OCI-M2 (cell line): Measurements from ENCODE around the gene CAMTA1.
A peak's percentile ranks its signal among the peaks of the same experiment; 100 is the strongest.

Source experiments
- DNase-seq: peaks from one replicate; lab custom pipeline; 2025; ENCODE audit not compliant: unreplicated experiment; lab: John Stamatoyannopoulos, UW

Gene CAMTA1

DNA sequence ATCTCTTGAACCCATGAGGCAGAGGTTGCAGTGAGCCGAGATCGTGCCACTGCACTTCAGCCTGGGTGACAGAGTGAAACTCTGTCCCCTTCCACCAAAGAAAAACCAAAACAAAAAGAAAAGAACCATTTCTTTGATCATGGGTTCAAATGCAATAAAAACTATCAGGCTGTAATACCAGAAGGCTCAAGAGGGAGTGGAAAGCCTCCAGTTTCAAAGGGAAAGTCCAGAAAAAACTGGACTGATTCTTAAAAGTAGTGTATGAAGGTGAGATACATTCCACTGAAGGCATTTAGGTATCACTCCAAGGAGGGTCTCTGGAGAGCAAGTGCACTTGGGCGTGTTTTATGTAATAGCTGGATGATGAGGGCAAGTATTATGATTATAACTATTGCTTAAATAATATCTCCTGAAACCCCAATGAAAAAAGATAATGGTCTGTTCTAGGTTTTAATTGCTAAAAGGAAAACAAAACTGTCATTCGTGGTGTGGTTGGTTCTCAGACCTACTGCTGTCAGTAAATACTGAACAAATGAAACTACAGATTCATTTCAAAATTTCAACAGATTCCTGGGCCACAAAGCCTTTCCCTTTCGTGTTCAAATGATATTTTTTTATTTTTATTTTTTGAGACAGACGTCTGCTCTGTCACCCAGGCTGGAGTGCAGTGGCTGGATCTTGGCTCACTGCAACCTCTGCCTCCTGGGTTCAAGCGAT lies 6.0 kb upstream of the CAMTA1 start:
- DNase-seq, result no peak

DNA sequence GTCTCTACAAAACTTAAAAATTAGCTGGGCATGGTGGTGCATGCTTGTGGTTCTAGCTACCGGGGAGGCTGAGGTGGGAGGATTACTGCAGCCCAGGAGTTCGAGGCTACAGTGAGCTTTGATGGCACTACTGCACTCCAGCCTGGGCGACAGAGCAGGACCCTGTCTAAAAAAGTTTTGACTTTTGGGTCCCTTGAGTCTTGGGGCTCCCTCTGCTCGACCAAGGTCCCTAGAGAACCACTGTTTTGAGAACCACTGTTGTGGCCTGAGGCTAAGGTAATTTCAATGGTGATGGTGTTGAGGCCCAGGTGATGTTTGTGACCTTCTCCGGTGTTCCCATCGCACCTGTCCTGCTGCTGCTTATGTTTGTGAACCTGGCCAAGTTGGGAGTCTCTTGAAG lies 3.1 kb upstream of the CAMTA1 start:
- DNase-seq, result no peak

DNA sequence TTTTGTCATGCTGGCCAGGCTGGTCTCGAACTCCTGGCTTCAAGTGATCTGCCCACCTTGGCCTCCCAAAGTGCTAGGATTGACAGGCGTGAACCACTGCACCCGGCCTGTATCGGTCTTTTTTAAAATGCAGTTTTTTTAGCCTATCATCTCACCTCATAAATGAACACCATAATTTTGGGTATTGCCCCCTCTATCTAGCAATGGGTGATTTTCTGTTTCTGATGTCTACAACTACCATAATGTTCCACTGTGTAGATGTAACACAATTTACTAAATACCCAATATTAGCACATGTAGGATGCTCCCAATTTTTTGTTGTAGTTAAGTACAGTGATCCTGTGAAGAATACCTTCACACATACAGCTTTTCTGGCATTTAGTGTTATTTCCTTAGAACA lies 2.0 kb upstream of the CAMTA1 start:
- DNase-seq, result no peak

DNA sequence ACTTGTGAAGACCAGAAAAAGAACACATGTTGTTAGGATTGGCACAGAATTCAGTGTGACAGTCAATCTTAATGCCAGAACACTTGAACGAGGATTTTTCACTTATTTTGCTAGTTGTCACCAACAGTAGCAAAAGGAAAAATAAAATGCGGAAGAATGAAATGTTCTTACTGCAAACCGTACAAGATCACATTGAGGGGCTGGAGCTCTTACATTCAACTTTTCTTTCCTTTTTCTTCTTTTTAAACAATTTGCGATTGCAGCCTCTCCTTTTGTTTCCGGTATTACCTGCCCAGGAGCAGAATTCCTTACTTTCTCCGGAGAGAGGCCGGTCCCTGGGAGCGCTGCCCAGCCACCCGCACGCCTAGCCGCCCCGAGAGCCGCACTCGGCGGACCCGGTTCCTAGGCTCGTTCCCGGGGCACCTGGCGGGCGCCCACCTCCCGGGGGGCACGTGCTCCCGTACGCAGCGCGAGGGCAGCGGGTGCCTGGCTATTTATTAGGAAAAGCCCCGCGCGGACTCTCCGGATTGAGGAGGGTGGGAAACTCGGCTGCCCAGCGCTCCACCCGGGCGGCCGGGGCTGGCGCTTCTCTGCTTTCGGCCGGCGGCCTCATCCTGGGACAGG lies 1.2 kb upstream of the CAMTA1 start:
- no peak for DNase-seq

DNA sequence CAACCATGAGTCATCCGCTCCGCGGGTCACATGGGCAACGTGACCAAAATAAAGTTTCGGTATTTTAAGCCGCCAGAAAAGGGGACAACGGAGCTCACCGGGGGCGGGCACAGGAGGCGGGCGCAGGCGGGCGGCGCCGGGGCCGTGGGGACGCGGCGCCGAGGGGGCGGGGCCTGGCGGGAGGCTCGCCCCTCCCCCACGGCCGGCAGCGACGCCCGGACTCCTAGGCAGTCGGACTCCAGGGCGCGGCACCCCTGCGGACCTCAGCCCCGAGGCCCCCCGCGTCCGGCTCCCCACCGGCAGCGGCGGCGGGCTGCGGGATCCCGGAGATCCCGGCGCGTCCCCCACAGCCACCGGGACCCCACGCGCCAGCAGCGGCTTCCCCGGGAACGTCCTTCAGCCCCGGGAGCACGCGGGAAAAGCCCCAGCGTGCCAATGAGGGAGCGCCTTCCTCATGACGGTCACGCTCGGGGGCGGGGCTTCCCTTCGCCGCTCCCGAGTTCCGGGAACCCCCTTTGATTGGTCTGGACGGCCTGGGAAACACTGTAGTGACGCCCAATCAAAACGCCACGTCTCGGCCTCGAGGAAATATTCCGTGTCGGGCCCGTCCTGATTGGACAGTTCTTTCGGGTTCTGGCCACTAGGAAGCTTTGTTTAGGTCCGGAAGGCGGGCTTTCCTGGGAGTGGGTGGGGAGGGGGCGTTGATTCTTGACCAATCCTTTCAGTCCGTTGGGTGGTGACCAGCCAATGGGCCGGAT lies 515 bp upstream of the CAMTA1 start:
- peak; percentile 95 for DNase-seq

DNA sequence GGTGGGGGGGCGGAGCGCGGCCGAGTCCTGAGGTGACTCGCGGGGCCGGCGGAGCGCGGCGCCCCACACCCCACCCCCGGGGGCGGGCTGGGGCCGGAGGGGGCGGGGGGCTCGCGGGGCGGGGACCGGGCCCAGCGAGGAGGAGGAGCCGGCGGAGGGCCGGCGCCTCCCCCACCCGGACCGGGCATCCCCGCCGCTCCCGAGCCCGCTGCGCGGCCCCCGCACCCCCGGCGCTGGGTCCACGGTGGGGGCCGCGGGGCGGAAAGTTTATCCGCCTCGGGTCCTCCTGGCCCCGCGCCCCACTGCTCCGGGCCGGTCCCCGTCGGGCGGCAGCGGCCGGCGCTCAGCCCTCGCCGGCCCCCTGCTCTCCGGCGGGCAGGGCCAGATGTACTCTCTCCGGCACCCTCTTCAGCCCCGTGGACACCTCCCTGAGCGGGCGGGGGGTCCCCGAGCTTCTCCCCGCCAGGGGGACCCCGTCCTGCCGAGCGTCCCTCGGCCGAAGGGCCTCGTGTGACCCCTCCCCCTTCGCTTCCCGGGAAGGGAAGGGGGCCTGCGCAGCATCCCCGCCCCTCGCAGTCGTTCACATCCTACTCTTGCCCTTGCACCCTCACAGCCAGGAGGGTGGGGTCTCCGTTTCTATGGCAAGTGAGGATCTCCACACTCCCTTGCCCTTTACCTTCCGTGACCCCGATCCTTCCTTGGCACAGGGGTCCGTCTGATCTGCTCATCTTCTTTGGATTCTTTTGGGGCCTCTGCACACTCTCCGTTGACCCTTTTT lies 663 bp downstream of the CAMTA1 start:
- no peak for DNase-seq

DNA sequence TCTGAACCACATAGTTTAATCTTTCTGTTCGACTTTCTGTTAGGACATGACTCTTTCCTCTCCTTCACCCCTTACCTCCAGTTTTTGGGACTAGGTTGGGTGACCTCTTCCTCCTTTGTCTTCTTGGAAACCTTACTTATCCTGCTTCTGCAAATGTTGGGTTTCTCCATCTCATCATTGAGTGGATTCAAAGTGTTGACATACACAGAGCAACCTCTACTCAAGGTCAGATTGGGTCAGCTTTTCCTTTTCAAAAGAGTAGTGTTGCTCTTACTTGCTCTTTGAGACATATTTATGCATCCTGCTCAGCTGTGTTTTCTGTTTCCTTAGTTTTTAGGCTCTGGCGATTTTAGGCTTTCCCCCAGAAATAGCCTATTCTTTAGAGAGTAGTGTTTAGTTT lies 3.7 kb downstream of the CAMTA1 start:
- DNase-seq, result no peak

DNA sequence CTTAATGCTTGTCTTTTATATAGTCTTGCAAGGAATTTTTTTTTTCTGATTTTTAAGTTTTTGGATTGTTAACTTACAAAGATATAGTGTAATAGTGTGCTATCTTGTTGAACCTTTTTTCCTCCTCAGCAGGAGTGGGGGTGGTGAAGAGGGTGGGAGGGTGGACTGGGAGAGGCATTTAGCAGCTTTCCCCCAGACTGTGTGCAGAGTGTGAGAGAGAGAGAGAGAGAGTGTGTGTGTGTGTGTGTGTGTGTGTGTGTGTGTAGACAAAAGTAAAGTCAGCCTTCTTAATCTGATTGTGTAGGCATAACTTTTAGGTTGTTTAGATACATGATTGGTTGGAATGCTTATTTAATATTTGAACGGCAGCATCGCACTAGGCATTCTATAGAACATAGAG lies 4.9 kb downstream of the CAMTA1 start:
- no peak for DNase-seq

DNA sequence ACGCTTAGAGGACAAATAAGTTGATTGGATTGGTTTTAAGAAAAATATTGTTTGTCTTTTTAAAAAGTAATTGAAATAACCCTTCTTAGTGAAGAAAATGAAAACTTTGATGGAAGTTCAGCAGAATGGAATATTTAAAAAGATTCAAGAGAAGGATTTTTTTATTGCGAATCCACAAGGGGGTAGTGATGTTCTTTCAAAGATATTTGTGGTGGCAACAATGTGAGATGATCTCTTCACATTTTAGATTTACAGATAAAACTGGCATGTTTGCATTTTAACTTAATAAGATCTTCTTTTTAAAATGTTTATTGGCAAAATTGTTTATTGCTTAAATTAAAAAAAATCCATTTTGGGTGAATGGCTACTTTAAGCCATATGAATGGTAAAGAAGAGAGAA lies 8.9 kb downstream of the CAMTA1 start:
- no peak for DNase-seq

DNA sequence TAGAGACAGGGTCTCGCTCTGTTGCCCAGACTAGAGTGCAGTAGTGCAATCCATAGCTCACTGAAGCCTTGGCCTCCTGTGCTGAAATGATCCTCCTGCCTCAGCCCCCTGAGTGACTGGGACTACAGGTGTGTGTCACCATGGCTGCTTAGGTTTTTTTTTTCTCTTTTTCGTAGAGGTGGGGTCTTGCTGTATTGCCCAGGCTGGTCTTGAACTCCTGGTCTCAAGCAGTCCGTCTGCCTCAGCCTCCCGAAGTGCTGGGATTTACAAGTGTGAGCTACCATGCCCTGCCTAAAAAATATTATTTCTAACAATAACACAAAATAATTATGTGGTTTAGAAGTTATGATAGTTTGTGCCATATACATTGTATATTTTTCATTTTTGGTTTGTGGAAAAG lies 9.9 kb downstream of the CAMTA1 start:
- DNase-seq, result no peak

DNA sequence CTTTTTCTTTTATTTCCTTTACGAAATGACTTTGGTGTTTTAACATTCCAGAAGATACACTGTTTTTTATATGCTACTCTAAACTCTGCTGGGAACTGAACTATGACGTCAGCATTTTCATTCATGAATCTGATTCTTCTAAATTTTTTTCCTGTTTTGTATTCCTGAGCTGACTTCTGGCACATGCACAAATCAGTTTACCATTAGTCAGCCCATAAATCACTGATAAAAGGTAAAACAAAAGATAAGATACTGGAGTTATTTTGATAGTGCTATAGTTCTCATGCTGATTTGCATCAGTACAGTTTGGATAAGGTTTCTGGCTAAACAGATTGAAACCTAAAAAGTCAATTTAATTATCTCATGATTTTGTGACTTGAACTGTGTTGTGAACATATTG lies 10.4 kb downstream of the CAMTA1 start:
- DNase-seq, result no peak

DNA sequence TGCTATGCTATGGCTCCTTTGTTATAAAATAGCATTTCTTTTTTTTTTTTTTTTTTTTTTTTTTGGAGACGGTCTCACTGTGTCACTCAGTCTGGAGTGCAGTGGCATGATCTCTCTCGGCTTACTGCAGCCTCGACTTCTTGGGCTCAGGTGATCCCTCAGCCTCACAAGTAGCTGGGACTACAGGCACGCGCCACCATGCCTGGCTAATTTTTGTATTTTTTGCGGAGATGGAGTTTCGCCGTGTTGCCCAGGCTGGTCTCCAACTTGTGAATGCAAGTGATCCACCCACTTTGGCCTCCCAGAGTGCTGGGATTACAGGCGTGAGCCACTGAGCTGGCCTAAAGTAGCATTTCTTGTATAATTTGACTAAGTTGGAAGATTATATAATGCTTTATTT lies 10.8 kb downstream of the CAMTA1 start:
- no peak for DNase-seq

DNA sequence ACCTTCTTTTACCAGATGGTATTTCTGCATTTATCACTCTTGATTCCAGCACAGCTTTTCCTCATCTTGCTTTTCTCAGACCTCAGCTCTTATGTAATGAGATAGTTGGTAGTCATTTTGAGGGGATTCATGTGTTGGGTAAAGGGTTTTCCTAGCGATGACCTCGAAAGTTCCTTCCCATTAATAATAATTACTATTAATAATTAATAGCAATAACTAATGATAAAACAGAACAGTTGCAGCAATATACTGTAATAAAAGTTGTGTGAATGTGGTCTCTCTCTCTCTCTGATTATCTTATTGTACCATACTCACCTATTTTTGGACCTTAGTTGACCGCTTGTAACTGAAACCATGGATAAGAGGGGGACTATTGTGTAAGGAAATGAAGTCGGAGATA lies 14.2 kb downstream of the CAMTA1 start:
- no peak for DNase-seq

DNA sequence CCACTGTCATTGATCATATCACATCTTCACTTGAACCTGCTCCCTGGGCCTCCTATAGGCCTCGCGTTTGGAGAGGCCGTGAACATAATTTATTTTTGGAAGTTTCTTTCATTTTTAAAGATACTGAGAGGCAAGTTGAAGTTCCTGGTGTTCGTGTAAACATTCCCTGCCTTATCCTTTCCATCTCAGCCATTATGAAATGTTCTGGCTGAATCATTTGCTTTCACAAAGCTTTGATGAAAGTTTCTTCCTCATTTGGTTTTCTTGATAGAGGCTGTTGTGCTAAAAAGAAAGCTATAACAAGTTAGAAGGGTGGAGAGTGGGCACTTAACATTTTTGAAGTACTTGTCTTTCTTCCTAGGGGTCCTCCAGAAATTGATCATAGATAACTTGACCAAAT lies 15.5 kb downstream of the CAMTA1 start:
- DNase-seq, result no peak

DNA sequence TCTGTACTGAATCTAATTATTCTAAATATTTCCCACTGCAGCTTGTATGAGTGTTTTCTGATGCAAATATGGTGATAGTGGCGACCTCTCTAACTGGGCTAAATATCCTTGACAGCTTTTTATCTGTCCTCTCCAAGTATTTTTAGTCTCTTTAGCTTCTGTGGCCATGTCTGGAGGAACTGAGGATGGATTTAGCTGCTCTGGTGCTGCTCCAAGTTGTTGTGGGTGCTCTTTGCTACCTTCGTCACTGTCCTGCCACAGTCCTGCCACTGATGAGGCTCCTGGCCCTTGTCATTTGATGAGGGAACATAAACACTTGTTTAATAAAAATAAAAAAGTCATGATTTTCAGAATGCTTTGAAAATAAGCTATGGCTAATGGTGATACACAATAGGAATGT lies 15.9 kb downstream of the CAMTA1 start:
- no peak for DNase-seq

DNA sequence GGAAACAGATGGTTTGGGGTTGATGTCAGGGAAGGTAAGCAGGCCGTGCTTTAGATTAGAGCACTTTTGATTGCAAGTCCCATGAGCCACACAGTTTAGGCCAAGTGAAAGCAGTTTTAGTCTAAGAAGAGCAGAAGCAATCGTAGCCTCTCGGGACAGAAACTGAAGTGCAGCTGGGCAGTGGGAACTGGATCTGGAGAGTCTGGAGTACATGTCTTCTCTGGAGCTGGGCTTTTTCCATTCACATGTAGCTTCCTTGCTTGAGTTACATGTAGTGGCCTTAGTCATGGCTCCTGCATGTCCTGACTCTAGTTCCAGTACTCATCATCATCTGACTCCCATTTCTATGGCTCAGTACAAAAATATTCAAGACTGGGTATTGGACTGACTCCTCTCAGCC lies 16.7 kb downstream of the CAMTA1 start:
- DNase-seq, result no peak

DNA sequence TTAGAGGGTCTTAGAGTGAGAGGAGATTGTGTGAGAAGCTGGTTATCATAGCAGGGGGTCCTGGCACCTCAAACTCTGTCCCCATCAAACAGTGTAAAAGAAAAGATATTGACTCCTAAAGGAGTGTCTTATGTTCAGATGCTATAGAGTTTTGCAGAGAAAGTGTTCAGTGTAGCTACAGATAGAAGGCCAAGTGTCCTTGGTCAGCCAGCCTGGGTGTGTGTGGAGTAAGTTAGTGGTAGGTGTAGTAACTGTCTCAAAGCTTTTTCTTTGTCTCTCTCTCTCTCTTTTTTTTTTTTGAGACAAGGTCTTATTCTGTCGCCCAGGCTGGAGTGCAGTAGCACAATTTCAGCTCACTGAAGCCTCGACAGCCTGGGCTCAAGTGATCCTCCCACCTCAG lies 17.2 kb downstream of the CAMTA1 start:
- no peak for DNase-seq

DNA sequence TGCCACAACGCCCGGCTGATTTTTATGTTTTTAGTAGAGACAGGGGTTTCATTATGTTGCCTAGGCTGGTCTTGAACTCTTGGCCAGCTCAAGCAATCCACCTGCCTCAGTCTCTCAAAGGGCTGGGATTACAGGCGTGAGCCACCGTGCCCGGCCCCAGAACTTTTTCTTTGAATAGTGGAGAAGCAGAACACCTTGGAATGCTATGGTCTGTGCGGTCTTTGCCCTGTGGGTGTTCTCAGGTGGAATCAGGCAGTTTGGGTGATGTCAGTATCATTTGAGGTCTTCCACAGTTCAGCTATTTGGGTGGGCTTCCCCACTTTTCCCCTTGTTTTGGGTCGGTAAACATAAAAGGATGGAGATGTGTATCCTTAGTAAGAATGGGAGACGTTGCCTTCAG lies 17.6 kb downstream of the CAMTA1 start:
- DNase-seq, result no peak

DNA sequence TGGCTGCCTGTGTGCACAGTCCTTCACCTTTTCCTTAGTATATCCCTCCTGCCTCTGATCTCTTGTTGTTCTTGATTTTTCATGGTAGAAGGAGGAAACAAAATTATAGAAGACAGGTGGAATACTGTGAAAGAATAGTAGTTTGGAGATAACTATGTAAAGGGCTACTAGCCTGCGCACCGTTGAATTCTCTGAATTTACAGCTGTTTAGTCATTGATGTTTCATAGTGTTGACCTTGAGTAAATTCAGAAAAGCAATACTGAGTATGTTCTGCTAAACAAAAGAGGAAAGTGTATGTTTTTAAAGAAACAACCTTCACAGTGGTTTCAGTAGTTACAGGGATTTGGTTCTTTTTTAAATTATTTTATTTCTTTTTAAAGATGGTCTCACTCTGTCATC lies 18.1 kb downstream of the CAMTA1 start:
- DNase-seq, result no peak

DNA sequence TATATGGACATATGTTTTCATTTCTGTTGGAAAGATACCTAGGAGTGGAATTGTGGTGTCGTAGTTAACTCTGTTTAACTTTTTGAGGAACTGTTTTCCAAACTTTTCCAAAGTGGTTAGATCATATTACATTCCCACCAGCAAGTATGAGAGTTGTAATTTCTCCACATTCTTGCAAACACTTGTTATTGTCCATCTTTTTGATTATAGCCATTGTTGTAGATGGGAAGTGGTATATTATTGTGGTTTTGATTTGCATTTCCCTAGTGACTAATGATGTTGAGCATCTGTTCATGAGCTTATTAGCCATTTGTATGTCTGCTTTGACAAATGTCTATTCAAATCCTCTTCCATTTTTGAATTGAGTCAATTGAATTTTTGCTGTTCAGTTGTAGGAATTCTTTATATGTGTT lies 19.8 kb downstream of the CAMTA1 start:
- DNase-seq, result no peak

DNA sequence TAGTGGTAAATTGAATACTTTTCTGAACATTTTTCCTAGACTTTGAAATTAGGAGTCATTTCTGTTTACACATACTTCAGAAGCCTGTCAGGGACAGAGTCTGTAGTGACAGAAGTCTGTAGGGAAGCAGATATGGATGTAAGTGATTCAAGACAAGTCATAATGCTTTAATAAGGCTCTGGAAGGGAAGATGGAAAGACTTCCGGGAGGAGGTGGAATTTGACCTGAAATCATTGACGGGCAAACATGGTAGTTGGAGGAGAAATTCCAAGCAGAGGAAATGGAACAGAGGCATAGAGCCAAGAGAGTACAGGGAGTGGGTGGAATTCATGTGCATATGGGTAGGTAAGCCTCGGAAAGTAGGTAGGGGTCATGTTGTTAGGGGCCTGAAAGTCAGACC lies 22.5 kb downstream of the CAMTA1 start:
- no peak for DNase-seq

DNA sequence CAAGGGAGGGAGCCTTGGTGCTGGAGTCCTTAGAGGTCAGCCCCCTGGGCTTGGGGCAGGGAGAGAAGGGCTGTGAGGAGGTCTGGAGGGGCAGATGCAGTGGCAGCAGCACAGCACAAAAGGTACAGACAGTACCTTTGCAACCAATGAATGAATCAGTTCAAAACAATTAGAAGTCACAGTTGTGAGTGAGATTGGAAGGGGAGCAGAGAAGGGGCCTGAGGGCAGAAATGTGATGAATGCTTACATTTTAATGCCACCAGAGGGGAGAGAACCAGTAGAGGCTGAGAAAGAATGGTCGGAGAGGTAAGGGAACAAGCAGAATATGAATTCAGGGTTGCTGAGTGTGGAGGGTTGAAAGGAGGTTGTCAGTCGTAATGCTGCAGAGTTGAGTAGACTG lies 24.2 kb downstream of the CAMTA1 start:
- no peak for DNase-seq
